HK-2 (cell line): ENCODE data around the gene SLC18B1.

Experiments
- DNase-seq: peaks from one replicate; pipeline ENCODE4 v3.0.0-alpha.2; 2018; ENCODE audit not compliant: unreplicated experiment

Gene SLC18B1

DNA sequence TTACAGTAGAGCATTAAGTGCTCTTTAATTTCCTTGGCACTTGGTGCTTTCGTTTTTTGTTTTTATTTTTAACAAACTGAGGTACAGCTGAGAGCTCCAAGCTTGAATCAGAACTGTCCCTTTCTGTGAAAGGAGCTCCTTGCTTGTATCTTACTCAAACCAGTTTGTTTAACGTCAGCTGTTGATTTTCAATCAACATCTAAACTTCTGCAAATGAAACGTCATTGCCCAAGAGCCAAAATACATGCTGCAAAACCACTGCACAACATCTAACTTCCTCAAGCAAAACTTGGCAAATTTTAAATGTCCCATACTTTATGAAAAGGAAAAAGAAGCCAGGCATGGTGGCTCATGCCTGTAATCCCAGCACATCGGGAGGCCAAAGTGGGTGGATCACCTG, 55.9 kb downstream of the SLC18B1 start:
- no peak for DNase-seq

DNA sequence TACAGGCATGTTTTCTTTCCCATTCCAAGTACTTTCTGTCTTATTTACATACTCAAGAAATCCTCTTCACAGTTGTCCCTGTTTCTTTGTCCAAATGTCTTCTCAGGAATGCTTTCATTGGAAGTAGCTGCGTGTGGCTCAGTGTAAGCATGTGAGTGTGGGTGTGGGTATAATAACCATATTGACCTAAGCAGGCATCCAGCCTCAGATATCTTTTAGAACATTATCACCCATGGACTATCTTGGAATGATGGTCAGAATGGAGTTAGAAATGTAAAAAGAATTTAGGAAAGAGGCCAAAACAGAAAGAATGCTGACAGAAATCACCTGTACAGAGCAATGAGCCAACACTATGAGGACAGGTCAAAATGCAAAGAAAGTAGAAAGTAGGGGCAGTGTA, 57.2 kb downstream of the SLC18B1 start:
- DNase-seq, result no peak

DNA sequence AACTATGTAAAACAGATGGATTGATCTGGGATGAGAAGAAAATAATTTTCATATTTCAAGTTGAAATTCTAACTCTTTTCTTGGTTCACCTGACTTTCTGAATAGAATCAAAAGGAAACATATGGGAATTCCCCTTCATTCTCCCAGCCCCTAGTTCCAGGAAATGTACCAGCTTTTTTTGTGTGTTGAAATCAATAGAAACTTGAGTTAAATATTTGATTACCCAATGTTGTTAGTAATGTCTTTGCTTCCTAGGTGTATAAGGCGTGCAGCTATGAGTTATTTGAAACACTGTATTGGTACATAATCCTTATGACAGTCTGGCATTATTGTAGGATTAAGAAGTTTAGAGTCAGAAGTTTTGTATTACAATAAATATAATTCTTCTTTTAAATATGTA, 62.2 kb downstream of the SLC18B1 start:
- DNase-seq, result no peak

DNA sequence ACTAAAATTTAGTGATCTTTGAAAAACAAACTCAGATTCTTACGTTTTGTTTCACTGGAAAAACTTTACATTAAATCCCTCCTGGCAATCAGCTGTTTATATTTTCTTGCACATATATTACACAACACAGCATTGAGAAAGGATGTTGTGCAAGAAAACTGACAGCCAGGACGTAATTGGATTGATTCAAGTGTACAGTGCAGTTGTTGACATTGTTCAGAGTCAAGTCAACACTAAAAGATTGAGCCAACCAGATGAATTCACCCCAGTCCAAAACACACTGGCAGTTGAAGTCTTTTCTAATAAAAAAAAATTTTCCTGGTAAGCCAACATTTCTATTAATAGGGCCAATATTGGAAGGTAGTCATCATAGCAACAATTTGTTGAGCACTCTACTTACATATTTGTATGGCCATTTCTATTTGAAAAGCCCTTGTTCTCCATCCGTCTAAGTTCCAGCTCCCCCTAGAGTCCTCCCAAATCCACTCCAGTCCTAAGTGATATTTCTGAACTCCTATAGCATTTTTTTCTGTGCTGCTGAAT, 63.7 kb downstream of the SLC18B1 start:
- DNase-seq, result no peak

DNA sequence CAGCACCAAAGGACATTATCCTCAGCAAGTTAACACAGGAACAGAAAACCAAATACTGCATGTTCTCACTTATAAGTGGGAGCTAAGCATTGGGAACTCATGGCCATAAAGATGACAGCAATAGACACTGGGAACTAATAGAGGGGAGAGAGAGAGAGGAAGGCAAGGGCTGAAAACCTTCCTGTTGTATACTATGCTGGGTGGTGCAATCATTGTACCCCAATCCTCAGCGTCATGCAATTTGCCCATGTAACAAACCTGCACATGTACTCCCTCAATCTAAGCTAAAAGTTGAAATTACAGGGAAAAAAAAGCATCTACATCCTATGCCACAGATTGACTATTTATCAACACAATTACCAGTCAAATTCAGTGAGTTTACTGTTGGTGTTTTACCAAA, 64.6 kb downstream of the SLC18B1 start:
- DNase-seq, result no peak

DNA sequence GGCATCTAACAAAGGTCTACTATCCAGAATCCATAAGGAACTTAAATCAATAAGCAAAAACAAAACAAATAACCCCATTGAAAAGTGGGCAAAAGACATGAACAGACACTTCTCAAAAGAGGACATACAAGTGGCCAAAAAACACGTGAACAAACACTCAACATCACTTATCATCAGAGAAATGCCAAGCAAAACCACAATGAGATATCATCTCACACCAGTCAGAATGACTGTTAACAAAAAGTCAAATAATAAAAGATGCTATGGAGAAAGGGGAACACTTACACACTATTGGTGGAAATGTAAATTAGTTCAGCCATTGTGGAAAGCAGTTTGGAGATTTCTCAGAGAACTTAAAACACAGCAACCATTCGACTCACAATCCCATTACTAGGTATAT, 65.2 kb downstream of the SLC18B1 start:
- no peak for DNase-seq

DNA sequence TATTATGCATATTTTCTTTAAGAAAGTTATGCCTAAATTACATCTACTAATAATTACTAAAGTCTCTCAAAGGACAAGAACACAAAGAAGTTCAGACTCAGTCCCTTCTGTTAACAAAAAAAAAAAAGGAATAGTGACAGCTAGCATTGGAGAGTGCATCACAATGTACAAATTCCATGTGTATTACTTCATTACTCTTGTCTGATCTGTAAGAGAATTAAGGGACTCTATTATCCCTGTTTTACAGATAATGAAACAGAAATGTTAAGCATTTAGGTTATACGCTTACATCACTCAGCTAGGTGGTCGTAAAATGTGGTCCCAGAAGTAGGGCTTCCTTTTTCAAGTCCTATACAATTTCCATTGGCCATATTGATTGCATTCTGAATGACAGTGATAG, 67.4 kb downstream of the SLC18B1 start:
- no peak for DNase-seq

DNA sequence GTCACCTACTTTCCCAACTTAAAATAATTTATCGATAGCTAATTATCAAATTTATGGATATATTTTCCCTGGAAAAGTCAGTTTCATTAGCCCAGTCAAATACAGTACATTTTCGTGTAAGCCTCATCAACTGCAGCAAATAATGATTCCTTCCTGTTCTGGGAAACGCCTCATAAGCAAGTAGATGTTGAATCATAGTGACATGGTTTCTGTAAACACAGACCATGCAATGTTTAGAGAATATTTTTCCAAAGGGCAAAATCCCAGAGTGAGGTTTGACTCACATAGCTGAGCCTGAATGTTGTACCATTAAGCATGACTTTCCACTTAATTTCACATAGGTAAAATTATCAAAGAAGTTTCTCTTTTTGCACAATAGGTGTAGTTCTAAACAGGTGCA, 67.9 kb downstream of the SLC18B1 start:
- DNase-seq, result no peak

DNA sequence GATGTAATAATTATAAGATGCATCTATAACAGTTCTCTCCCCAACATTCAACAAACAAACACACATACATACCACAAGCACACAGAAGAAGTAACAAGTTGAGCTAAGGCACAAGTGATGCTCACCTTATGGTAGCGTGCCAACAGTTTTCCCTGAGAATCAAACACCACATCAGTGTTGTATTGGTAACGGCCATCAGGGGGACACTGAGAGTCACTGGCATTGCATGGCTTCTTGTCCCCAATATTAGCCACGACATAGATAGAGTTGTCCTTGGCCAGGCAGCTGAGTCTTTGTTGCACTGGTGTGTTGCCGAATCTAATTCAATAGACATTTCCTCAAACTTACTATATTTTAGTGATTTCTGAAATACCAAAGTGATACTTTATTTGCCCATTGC, 69.8 kb downstream of the SLC18B1 start:
- no peak for DNase-seq

DNA sequence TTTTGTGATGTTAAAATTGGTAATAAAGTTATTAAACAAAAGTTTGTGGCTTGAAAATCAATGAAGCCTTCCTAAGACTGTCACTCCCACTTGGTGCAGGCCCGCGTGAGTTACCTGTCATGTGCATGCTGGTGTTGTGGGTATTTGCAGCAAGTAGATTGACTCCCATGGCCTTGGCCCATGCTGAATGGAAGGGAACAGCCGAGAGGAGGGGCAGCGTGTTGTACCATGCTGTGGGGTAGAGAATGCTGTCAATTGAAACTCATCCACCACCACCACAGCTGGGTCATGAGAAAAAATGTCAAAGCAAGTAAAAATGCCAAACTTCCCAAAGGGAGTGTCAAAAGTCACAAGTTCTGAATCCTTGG, 71.8 kb downstream of the SLC18B1 start:
- DNase-seq, result no peak

DNA sequence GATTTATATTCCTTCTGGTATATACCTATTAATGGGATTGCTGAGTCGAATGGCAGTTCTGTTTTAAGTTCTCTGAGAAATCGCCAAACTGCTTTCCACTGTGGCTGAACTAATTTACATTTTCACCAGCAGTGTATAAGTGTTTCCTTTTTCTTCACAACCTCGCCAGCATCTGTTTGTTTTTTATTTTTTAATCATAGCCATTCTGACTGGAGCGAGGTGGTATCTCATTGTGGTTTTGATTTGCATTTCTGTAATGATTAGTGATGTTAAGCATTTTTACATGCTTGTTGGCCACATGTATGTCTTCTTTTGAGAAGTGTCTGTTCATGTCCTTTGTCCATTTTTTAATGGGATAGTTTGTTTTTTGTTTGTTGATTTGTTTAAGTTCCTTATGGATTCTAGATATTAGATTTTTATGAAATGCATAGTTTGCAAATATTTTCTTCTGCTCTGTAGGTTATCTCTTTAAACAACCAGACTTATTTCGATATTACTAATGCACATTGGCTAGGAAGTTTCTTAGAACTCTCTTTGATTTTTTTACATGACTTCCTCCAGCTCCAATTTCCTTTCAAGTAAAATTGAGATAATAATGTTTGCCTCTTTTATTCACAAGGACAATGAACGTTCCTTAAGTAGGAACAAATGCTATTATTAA, 72.4 kb downstream of the SLC18B1 start:
- DNase-seq, result no peak

DNA sequence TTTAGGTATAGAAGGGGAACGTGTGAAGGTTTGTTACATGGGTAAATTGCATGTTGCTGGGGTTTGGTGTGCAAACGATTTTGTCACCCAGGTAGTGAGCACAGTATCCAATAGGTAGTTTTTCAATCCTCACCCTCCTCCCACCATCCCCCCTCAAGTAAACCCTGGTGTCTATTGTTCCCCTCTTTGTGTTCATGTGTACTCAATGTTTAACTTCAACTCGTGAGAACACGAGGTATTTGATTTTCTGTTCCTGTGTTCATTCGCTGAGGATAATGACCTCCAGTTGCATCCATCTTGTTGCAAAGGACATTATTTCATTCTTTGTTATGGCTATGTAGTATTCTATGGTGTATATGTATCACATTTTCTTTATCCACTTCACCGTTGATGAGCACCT, 73.0 kb downstream of the SLC18B1 start:
- DNase-seq, result no peak

DNA sequence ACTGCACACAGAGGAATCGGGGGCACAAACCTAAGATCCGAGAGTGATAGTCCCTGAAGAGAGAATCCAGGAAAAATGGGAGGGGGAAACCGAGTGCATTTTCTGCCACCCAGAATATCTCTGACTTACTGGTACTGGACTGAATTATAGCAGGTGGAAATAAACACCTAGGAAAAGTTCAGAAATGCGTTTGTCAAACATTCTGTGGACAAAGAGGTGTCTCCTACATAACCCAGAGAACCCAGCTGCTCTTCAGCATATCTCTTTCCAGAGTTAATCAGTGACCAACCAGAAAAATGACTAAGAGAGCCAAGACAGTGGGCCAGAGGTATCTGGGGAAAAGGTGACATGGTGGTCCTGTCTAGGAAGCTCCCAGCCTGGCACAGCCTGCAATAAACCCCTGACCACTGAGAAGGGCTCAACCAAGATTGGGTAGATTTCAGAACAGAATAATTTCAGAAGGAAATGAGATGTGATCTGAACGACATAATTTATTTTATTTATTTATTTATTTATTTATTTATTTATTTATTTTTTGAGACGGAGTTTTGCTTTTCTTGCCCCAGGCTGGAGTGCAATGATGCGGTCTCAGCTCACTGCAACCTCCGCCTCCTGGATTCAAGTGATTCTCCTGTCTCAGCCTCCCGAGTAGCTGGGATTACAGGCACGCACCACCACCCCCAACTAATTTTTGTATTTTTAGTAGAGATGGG, 78.5 kb downstream of the SLC18B1 start:
- peak; percentile 6 for DNase-seq
